HG02852 (cell line): ENCODE data around the gene ATXN2.
"Not testable (repeated sequence)": the region's sequence is repeated elsewhere in the genome, so short reads cannot be mapped to it uniquely, and the experiment has no call there.

ENCODE experiments used
- ATAC-seq: cut with Tn5 transposase; IDR thresholded peaks from one replicate; pipeline ENCODE4 v1.9.1; 2021; ENCODE audit warnings: mild to moderate bottlenecking, moderate library complexity; ENCODE audit not compliant: unreplicated experiment

The ATXN2 gene

DNA sequence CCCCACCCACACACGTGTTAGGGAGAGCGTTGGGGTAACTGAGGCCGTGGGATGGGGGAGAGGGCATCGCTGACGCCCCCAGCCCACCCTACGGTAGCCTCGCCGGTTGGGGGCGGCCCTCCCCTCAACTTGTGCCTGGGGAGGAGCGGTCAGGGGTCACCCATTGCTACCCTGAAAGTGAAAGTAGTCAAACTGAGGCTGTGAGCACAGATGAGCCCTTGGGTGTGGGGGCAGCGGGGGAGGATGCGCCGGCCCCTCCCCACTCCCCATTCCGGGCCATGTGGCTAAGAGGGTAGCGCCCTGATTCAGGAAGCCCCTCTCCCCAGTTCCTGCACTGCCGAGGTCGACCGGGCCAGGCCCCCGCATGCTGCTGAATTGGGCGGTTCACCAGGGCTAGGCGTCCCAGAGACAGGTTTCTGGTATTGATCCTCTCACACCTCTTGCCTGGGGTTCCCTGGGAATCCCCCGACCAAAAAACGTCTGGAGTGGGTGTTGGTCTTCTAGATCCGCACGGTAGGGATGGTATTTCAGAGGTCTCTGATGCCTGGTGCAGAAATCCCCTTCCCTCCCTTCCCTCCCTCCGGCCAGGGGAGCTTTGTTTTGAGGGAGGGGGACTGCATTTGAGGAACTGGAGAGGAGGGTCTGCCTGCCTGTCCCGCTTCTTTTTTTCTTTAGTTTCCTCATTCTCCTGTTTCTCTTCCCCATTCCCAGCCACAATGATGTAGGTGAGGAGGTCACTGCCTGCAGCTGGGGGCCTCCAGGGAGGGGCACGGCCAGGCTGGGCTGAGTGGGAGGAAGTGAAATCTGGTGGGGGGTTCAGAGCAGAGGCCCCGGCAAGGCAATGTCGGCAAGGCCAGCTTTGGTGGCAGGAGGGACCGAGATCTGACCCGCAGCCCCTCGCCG lies 192.4 kb downstream of the ATXN2 start:
- no peak for ATAC-seq

DNA sequence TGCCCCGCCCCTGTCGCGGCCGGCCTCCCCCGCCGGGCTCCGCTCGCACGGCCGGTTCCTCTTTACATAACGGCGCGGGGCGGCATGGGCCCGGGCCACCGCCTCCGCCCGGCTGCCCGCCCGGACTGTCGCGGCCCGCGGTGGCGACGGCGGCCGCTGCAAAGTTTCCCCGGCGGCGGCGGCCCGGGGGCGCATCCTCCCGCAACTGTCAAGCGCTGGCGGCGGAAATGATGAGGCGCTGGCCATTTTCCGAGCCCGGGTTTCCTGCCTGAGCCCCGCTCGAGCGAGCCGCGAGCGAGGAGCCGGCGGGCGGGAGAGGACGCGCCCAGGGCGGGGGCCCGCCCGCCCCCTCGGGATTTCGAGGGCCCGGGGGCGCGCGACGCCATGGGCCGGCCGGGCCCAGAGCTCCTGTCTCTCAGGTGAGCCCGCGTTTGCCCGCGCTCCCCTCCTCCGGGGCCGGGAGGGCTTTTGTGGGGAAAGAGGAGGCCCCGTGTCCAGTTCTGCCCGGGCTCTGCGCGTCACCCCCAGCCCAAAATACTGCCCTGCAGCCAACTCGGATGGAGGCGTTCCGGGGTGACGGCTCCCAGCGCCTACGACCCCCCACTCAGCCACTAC lies 193.1 kb downstream of the ATXN2 start, which contains the start of gene SH2B3:
Gene SH2B3 (plus strand): TSS at position 65 of the 615 bp plus-strand sequence. CDS start 12,223 bp downstream, outside the sequence.
- ATAC-seq, result peak; percentile 4

DNA sequence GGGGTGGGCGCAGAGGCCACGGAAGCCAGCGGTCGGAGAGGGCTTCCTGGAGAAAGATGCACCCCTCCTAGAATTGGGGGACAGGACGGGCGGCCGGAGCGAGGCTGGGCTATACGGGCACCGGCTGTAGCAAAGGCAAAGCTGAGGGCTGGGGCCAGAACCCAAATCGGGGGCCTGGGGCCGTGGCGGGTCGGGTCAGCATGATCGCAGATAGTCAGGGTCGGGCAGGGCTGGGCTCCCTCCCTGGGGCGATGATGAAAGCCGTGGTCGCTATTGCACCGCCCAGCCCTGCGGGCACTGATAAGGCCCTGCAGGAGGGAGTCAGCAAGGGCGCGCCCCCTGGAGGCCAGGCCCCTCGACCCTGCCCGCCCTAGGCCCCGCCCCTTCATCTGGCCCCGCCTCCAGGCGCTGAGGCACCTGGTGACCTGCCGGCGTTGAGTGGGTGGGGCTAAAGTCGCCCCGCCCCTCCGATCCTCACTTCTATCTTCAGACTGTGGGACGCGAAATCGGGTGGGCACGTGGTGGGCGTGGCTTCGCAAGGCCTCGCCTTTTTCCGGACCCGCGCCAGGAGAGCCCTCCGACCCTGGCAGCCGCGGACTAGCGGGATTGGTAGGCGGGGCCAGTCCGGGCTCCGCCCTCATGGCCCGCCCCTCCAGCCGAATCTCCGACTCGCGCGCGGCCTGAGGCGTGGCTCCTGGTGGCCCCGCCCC lies 193.8 kb downstream of the ATXN2 start:
- ATAC-seq, result peak; percentile 54

DNA sequence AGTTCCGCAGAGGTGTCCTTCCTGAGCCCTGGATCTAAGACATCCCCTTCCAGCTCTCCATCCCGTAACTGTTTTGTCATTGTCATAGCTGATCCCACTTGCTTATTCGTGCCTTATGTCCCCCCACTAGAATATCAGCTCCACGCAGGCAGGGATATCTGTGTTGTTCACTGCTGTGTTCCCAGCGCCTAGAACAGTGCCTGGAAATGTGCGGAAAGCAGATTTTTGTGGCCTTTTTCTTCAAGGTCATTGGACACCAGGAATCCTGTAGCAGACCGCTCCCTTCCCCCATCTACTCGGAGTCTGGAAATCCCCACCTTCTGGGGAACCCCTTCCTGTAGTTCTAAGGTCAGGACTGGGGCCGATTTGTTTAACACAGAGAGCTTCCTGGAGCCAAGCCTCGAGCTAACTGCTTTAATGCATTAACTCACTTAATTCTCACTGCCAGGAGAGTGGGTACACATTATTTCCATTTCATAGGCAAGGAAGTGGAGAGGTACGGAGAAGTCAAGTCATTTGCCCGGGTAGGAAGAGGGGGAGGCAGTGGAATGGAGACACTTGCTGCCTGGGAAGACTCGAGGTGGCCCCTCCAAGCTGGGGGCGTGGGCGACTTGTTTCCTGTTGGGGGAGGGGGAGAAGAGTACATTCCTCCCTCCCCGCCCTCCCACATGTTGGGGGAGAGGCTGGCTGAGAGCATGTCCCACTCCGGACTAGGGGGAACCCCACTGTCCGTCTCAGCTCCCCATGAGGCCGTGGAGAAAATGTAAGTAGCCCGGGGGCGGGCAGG lies 194.6 kb downstream of the ATXN2 start:
- ATAC-seq, result peak; percentile 14

DNA sequence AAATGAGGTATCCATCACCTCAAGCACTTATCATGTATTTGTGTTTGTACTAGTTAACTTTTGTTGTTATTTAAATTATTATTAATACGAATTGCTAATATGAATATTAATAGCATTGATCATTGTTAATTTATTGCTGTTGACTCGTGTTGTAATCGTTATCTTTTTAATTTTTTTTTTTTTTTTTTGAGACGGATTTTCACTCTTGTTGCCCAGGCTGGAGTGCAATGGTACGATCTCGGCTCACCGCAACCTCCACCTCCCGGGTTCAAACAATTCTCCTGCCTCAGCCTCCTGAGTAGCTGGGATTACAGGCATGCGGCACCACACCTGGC lies 196.7 kb downstream of the ATXN2 start:
- not testable (repeated sequence) for ATAC-seq
